Activated CD4-positive, alpha-beta T cell treated with anti-CD3 and anti-CD28 coated beads for 48 hours (primary cell): ENCODE data around the gene RAD54L.
A peak's percentile ranks its signal among the peaks of the same experiment; 100 is the strongest.
"Not testable (repeated sequence)": the region's sequence is repeated elsewhere in the genome, so short reads cannot be mapped to it uniquely, and the experiment has no call there.

Source experiments
- DNase-seq: peaks from one replicate; pipeline ENCODE4 v3.0.0-alpha.2; 2020

RAD54L gene

GRCh38 chr1:46288485-46289133 lies 41.0 kb downstream of the RAD54L start:
- DNase-seq = no peak

DNA sequence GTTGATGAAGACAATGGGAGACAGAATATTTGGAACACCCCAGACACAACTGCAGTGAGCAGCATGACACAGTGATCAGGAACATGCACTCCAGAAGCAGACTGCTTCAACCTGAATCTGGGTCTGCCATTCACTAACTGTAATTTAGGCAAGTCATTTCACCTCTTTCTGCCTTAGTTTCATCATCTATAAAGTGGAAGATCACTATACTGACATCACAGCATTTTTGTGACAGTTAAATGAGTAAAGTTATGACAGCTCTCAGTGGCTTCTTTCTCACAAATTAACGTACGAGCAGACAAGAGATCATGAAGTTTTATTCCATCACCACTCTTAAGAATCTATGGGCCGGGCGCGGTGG lies 41.6 kb downstream of the RAD54L start:
- no peak for DNase-seq

- no peak for DNase-seq
These were observed 42.4 kb downstream of the RAD54L start for GRCh38 chr1:46289976-46290375.

GRCh38 chr1:46295306-46295705 lies 47.7 kb downstream of the RAD54L start:
- no peak for DNase-seq

GRCh38 chr1:46298387-46298786 lies 50.8 kb downstream of the RAD54L start:
- no peak for DNase-seq

DNA sequence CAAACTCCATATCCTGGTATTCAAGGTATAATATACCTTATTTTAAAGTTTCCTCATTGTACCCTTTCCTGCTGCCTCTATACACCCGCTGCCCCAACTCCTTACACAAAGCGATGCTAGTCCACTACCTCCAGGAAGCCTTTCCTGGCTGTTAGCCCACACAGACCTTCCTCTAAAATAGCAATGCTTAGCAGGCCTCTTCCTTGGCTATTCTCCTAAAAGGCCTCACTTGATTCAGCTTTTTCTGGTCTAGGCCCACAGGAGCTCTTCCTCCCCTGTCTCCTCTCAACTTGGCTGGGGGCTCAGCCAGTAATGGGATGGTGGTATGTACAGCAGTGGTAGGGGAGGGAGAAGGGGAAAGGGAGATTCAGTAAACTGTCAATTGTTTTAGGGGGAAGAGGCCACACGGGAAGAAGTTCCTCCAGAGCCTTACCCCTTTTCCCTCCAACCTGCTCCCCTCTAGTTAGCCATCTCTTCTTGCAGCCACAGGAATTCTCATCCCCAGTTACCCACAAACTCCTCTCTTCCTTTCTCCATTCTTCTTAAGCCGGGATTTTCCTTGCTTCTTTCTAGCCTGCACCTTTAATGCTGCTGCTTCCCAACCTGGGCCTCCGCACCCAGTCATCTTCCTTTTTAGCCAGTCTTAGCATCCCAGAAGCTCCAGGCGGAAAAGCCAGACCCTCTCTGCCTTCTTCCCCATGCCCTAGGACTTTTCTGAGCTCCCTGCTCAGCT lies 53.3 kb downstream of the RAD54L start:
- no peak for DNase-seq

GRCh38 chr1:46301406-46301807 lies 53.8 kb downstream of the RAD54L start:
- DNase-seq = no peak

GRCh38 chr1:46301808-46302640 lies 54.5 kb downstream of the RAD54L start:
- peak; percentile 62 for DNase-seq

- peak; percentile 34 for DNase-seq
These were observed 55.1 kb downstream of the RAD54L start for GRCh38 chr1:46302641-46303037.

GRCh38 chr1:46303038-46303871 lies 55.7 kb downstream of the RAD54L start, which contains the start of the genes LRRC41 and UQCRH:
Gene LRRC41 (minus strand): TSS chr1:46303616. CDS start chr1:46303322, 294 bp downstream.
Gene UQCRH (plus strand): TSS chr1:46303698. CDS start chr1:46303767, 69 bp downstream.
- peak; percentile 95 for DNase-seq

DNA sequence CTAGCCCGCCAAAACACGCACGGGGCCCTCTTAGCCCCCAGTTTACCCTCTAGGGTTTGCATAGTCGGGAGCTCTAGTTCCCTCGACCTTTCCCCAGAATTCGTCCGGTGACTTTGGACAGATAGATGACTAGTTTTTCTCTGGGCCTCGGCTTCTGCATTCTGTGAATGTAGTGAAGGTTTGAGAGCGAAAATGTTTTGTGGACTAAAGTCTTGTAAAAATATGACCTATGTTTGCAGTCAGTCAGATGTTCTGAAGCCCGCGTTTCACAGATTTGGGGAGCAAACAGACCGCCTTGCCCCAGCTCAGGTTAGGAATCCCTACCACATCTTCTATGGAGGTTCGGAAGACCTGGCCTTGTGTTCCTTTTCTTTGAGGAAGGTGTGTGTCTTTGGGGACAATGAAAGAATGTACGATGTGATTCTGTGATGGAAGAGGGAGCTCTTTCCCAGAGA lies 56.3 kb downstream of the RAD54L start:
- no peak for DNase-seq

GRCh38 chr1:46306159-46306530 lies 58.6 kb downstream of the RAD54L start:
- no peak for DNase-seq

DNA sequence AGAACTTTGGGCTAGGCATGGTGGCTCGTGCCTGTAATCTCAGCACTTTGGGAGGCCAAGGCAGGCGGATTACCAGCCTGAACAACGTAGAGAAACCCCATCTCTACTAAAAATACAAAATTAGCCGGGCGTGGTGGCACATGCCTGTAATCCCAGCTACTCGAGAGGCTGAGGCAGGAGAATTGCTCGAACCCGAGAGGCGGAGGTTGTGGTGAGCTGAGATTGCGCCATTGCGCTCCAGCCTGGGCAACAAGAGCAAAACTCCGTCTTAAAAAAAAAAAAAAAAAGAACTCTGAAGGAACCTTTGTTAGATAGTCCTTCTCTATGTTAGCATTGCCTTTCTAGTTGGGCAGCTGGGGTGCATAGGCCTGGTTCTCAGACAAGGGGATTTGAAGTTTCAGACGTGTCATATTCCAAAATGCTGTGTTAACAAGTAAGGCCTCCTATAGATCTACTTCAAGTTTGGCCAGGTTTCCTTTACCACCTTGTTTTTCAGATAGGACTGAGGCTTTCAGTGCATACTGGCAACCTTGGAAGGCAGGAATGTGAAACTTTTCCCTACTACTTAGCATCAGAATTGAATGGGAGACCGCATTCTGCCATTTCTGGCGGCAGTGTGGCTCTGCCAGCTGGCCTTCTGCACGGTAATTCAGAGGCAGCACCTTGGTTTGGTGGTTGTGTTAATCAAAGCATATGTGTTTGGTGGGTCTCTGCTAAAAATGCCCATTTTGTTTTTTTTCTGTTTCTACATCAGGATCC lies 62.0 kb downstream of the RAD54L start:
- DNase-seq = no peak

GRCh38 chr1:46310321-46310720 lies 62.8 kb downstream of the RAD54L start:
- no peak for DNase-seq

GRCh38 chr1:46315669-46316403 lies 68.3 kb downstream of the RAD54L start:
- no peak for DNase-seq

DNA sequence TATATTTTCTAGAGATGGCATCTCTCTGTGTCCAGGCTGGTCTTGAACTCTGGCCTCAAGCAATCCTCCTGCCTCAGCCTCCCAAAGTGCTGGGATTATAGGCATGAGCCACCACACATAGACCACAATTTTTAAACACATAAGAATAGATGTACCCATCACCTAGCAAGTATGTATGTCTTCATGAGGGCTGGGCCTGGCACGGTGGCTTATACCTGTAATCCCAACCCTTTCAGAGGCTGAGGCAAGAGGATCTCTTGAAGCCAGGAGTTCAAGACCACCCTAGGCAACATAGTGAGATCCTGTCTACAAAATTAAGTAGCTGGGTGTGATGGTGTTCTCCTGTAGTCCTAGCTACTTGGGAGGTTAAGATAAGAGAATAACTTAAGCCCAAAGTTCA lies 69.8 kb downstream of the RAD54L start:
- no peak for DNase-seq

GRCh38 chr1:46319301-46319700 lies 71.7 kb downstream of the RAD54L start:
- not testable (repeated sequence) for DNase-seq

DNA sequence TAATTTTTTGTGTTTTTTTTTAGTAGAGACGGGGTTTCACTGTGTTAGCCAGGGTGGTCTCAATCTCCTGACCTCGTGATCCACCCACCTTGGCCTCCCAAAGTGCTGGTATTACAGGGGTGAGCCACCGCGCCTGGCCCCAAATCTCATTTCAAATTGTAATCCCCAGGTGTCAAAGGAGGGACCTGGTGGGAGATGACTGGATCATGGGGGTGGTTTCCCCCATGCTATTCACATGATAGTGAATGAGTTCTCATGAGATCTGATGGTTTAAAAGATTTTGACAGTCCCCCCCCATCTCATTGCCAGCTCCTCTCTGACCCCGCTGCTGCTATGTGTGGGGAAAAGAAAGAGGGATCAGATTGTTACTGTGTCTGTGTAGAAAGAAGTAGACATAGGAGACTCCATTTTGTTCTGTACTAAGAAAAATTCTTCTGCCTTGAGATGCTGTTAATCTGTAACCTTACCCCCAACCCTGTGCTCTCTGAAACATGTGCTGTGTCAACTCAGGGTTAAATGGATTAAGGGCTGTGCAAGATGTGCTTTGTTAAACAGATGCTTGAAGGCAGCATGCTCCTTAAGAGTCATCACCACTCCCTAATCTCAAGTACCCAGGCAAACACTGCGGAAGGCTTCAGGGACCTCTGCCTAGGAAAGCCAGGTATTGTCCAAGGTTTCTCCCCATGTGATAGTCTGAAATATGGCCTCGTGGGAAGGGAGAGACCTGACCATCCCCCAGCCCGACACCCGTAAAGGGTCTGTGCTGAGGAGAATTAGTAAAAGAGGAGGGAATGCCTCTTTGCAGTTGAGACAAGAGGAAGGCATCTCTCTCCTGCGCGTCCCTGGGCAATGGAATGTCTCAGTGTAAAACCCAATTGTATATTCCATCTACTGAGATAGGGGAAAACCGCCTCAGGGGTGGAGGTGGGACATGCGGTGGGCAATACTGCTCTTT lies 72.7 kb downstream of the RAD54L start:
- not testable (repeated sequence) for DNase-seq

DNA sequence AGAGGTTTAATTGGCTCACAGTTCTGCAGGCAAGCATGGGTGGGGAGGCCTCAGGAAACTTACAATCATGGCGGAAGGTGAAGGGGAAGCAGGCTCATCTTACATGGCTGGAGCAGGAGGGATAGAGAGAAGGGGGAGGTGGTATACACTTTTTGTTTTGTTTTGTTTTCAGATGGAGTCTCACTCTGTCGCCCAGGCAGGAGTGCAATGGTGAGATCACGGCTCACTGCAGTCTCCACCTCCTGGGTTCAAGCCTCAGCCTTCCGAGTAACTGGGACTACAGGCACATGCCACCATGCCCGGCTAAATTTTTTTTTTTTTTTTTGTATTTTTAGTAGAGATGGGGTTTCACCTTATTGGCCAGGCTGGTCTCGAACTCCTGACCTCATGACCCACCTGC lies 74.6 kb downstream of the RAD54L start:
- not testable (repeated sequence) for DNase-seq
